IPS-18c (cell line): ENCODE results near the gene AMOT.

Experiments
- H3K4me3 ChIP-seq: 2 replicates; pipeline ENCODE4 v1.7.0; 2013; ENCODE audit warnings: low read depth, mild to moderate bottlenecking, low read length, moderate library complexity; ENCODE audit not compliant: insufficient read depth
- H3K9me3 ChIP-seq: one replicate; pipeline ENCODE4 v1.6.1; 2013; ENCODE audit warnings: mild to moderate bottlenecking, low read length, moderate library complexity; ENCODE audit not compliant: control insufficient read depth, insufficient read depth

Gene AMOT

DNA sequence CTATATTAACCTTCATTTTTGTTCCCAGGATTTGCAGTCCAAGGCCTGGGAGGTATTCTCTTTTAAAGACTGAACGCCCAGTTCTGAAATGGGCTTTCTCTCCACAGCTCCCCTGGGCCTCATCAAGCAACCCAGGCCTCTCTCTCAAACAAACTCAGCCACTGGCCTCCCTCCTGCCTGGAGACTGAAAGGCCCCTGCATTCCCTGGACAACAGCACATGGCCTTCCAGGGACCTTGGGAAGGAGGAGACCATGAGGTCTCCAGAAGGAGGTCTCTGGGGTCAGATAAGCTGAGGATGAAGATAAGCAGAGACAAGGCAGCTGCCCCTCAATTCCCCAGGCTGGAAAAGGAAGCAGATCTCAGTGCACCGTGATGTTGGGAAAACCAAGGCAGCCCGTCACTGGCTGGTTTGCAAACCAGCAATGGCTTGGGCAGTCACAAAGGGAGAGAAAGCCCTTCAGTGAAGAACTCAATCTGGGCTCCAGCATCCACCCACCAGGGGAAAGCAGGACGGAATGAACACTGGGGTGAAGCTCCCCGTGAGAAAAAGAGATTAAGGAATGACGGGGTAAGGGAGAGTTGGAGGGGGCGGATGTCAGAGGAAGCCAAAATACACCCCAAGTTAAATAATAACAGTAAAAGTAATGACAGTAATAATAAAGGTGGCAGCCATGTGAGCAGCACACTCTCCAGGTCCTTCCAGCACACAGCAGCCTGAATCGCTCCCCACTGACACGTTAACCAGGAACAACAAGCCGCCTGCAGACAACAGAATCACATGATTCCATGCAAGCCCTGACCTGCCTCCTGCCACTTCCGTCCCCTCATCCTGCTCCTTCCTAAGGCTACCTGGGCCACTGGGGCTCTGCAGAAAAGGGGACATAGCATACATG lies 22.3 kb downstream of the AMOT start:
- Histone ChIP-seq H3K9me3 (no peaks in the 10 kb centered on the region), H3K4me3 (no peak overlapping the region)

DNA sequence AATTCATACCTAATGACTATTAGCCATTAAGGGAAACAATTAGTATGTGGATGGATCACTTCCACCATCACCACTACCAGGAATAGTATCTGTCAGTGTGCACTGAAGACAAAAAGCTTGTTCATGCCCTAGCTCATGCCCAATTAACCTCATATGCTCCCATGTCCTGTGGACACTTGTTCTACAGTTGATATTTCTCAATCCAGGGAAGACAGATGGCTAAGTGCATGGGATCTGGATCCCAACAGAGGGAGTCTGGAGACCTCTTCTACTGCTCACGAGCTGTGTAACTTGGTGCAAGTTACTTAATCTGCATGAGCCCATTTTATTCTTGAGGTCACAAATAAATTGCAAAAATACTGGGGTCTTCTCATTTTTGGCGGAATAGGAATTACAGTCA lies 23.7 kb downstream of the AMOT start:
- Histone ChIP-seq H3K9me3 (no peaks in the 10 kb centered on the region), H3K4me3 (no peak overlapping the region)

DNA sequence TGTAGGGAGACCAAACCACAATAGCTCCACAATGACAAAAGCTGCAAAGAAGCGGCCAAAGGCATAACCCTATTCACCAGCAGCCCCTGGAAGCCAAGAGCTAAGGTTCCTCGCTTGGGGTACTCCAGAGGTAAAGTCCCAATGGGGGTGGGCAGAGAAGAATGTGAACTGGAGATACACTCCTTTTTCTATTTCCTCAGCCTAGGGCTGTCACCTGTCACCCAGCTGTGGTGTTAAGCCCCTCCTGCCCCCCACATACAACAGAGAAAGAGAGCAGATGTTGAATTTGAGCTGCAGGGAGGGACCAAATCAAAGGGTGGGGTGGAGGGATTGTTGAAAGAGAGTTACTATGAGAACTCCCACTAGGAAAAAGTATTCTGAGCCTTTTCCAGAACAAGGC lies 26.1 kb downstream of the AMOT start:
- no peaks in the 10 kb centered on the region for H3K9me3 ChIP-seq

DNA sequence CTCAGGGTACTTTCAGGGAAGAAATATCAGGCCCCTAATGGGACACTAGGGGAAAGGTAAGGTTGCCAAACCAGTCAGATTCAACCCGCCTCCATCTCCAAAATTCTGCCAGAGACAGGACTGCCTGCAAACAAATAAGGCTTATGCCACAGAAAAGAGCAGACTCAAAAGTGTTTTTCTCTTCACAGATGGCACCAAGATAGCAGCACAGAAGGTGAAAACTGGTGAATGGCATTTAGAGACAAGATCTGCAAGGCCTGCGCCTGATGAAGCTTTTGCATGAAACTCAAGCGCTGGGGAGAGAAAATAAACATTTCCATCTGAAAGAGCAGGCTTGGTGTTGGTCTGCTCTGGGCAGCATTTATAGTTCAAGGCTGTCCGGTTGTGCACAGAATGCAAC lies 27.9 kb downstream of the AMOT start:
- Histone ChIP-seq H3K9me3 (no peaks in the 10 kb centered on the region), H3K4me3 (no peak overlapping the region)

More for the DNA sequence above, 26.1 kb downstream of the AMOT start:
- no peak overlapping the region for H3K4me3 ChIP-seq

DNA sequence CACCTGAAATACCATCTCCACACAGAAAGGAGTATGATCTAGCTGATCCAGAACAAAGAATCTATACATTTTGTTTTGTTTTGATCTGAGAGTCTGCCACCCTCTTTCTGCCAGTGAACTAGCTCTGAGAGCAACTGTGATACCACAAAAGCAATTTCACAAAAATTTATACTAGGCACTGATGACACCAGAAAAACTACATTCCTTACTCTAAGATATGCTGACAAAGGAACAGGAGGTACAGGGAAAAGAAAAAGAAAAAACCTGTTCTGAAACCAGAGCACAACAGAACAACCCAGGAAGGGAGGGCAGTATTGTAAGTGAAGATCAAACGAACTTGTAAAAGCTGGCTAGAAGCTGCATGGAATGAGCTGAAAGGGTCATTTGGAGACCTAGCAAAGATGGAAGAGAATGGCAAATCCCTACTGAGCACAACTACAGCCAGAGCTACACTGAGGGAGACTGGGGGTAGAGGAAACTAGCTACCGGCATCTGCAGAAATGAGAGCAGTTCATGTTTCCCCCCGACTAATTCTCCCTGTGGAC lies 31.9 kb downstream of the AMOT start:
- H3K4me3 ChIP-seq = no peak overlapping the region
- no peaks in the 10 kb centered on the region for H3K9me3 ChIP-seq

DNA sequence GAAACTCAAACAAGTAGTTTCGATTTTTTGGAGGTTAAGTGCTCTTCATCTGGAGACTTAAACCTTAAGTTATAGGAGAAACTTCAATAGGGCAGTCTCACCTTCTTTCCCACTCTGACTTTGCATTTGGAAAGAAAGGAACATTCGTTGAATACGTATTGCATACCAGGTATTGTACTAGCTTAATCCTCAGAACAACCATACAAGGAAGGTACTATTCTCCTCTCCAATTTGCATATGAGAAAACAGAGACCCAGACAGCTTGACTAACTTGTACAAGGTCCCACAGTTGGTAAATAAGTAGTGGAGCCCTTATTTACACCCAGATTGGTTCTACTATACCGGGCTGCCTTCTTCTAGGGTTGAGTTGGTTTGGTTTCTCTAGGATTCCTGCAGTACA lies 32.6 kb downstream of the AMOT start:
- Histone ChIP-seq H3K9me3 (no peaks in the 10 kb centered on the region), H3K4me3 (no peak overlapping the region)

DNA sequence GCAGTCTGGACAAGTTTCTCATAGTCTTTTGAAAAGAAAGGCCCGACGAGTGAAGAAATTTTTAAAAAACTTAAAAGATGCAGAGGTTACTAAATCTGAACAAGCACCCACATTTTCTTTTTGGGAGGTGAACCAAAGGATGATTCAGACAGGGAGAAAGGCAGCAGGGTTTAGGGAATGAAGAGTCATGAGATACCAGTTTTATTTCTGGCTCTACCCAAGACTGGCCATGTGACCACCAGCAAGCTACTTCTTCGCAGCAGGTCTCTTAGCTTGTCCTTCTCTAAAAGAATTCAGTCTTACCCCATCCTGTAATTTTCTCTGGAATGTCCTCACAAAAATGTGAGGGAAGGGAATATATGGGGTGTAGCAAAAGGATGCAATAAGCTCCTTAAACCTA lies 37.6 kb downstream of the AMOT start:
- no peaks in the 10 kb centered on the region for H3K9me3 ChIP-seq
- H3K4me3 ChIP-seq = no peak overlapping the region

DNA sequence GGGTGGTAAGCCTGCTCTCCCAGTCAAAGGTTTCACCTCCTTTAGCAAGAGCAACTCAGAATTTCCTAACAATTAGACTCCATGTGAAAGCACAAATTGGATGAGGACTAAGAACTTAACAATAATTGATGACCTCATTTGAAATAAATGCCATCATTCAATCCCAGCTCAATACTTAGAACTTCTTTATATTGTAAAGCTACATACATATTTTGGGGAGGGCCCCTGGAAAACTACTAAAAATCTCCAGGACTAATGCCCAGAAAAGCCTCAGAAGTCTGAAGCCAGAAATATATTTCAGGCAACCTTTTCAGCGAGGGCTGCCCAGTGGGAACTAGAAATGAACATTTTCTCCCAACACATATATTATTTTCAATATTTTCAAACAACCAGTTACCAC lies 38.1 kb downstream of the AMOT start:
- no peak overlapping the region for H3K4me3 ChIP-seq
- H3K9me3 ChIP-seq = no peaks in the 10 kb centered on the region

DNA sequence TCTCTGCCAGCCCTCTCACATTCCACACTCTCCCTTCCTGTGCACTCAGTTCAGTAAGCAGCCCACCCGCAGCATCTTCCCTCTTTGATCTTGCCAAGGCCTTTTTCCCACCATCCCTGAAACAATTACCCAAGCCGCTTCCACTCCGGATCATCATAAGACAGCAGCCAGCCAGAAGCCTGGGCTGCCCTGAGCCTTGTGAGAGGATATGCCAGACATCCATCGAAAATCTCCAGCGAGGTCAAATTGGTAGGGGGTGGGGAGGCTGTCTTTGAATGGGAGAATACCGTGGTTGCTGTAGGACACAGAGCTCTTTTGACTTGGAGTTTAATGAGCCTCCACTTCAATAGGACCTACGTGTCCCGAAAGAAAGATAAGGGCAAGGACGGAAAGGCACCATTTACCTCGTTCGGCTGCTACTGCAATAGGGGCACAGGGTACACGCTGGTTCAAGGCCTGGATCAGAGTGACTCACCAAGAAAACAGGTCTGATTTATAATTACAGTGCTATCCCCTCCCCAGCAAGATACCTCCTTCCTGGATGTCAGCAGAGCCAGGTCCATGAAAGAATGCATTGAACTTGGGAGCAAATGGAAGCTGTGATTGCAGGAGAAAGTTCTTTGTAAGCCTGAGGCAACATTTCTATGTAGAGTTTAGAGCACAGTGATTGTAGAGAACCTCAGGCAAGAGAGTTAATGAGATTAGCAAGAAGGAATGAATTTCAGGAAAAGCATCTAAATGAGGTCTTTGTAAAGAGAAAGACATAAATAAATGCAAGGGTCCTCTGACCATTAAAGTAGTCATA lies 39.5 kb downstream of the AMOT start:
- no peaks in the 10 kb centered on the region for H3K9me3 ChIP-seq
- no peak overlapping the region for H3K4me3 ChIP-seq

DNA sequence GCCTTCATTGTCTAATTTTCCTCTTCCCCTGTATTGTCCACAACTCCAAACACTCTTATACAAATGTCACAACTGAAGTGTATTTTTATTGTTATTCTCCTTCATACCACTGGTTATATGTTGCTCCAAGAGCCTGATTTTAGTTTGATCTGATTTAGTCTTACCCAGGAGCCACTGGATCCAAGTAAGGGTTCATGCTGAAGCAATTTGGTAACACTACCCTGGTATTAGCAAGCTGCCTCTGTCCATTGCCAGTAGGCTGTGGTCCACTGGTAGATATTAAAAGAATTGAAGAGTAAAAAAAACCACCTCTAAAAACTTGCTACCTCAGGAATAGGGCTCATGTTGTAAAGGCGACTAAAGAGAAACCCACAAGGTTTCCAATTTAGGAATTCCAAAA lies 41.2 kb downstream of the AMOT start:
- no peak overlapping the region for H3K4me3 ChIP-seq
- no peaks in the 10 kb centered on the region for H3K9me3 ChIP-seq

DNA sequence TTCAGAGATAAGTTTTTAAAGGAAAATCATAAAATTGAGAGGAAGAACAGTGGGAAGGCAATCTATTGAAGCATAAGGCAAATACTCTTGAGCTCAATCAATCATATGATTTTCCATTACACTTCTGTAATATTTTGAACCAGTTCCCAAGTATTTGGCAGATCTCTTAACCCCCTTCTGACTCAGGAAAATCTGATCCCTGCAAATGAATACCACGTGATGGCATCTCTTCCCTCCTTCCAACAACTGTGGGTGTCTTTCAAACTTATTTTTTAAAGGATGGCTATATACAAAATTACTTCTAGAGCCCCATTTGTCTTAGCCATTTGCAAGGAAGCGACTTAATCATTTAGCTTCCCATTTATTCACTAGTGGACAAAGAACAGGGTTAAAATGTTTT lies 41.9 kb downstream of the AMOT start:
- no peaks in the 10 kb centered on the region for H3K9me3 ChIP-seq
- H3K4me3 ChIP-seq = no peak overlapping the region

DNA sequence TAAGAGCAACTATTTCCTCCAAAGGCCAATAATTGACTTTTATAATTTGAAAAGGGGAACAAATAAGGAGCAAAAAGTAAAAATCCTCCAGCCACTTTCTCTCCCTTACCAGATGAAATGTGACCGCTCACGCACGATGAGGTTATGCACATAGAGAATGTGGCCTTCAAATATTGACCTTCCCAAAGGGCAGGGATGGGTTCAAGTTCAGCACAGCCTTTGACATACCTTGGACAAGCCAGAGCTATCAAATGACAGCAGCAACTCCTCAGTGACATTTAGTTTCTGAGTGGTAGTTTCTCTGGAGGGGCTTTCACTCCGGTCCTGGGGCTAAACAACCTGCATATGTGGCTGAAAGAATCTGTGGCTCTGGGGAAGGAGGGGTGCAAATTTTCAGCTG lies 50.7 kb downstream of the AMOT start:
- no peaks in the 10 kb centered on the region for H3K9me3 ChIP-seq
- no peak overlapping the region for H3K4me3 ChIP-seq

DNA sequence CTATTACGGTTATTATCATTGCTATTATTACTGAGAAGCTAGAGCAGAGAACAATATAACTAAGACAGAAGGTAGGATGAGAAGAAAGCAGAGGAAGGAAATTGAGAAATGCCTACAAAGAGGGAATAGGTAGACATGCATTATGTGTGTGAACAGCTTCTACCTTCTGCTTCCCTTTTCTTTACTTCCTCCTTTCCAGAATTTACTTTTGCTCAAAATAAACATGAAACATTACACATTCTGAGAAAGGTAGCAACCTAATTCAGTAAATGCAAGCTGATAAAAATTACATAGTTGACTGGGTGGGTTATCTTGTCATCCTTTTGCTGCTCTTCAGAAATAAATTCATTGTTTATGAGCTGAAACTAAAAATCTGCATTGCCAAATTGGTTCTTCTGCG lies 54.6 kb downstream of the AMOT start:
- Histone ChIP-seq H3K9me3 (no peaks in the 10 kb centered on the region), H3K4me3 (no peak overlapping the region)

DNA sequence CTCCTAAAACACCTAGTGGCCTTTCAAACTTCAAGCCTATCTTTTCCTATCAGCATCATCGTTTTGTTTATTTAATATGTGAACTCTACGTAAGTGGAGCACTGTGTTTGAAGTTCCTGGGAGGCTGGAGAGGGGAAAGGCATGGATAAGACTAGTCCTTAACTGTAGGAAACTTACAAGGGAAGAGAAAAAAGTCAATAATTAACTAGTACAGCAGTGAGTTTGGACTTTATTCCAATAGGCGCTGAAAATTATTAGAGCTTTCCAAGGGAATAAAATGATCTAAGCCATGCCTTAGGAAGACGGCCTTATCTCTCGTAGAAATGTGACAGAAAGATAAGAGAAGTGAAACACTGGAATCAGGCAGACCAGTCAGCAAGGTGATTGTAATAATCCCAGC lies 55.3 kb downstream of the AMOT start:
- Histone ChIP-seq H3K4me3 (no peak overlapping the region), H3K9me3 (no peaks in the 10 kb centered on the region)

DNA sequence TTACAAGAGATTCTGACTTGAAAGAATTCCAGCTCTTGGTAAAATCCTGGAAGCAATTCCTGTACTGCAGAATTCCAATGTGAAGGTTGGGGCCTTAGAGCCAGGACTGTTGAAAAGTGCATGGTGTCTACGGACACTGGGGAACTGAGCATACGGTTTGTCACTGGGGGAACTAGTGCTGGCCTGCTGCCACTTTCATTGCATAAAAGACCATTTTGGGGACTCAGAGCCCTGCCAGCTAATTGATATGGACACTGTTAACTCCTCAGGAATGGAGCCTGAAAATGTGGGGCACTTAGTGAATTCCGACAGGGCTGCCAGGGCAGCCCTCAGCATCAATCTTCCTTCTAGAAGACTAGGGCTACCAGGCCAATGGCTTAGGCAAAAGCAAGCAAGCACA lies 55.9 kb downstream of the AMOT start:
- Histone ChIP-seq H3K9me3 (no peaks in the 10 kb centered on the region), H3K4me3 (no peak overlapping the region)

DNA sequence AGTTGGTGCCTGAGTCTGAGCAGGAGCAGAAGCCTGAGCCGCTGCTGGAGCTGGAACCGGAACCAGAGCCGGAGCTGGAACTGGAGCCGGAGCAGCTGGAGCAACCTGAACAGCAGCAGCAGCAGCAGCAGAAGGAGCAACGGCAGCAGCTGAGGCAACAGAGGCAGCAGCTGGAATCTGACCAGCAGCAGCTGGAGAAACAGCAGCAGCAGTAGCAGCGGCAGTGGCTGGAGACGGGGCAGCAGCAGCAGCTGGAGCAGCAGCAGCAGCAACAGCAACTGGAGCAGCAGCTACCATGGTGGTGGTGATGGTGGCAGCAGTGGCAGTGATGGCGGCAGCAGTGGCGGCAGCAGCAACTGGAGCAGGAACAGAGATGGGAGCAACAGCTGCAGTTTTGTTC lies 61.5 kb downstream of the AMOT start:
- no peak overlapping the region for H3K4me3 ChIP-seq
- H3K9me3 ChIP-seq = no peaks in the 10 kb centered on the region

DNA sequence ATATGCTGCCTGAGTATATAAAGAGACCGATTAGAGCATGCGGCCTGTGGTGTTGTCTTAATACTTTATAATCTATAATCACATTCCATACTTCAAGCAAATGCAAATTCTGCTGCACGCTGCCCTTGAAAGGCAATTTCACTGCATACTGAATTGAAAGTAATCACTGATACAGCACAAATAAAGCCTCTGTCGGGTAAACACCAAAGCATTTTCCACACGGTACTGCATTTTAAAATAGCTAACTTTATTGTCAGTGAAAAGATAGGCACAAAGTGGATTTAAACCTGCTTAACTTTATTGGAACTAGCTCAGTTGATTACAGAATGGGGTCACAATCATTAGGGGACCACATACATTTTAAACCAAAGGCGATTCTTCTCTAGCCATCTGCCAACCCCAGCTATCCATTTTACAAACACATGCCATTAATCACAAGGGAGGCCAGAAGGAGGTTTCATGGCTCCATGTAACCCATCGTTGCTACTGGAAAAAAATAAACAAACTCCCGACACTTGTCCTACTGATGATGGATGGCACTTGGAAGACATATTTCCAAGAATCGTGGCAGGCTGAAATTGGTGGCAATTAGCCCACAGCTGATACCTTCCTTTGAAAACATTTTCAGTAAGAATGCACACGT lies 65.9 kb downstream of the AMOT start:
- Histone ChIP-seq H3K9me3 (no peaks in the 10 kb centered on the region), H3K4me3 (no peak overlapping the region)

DNA sequence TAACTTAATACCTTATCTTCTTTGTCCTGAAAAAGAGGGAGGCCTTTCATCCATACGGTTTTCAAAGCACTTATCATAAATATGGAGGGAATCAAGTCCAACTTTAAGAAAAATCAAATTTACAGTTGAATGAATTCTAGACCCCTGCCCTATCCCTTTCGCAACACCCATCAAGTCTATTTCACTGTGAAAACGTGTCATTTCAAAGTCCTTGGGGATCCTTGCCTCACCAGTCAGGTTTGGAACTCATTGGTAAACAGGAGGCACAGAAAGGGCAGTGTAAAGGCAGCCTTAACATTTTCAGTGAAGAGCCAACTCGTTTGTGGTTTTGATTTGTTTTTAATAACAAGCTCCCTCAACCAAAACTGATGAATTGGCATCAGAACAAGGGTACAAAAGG lies 66.5 kb downstream of the AMOT start:
- no peaks in the 10 kb centered on the region for H3K9me3 ChIP-seq
- H3K4me3 ChIP-seq = no peak overlapping the region
